ENCODE results near the gene RBMS3. TPM values are rescaled to one million over a fixed set of nuclear protein-coding genes. Genes with fewer than 3 reads are reported as not detected.

Gene RBMS3
- total RNA-seq, 1 experiment from 2014 or later = 0.42 TPM

DNA sequence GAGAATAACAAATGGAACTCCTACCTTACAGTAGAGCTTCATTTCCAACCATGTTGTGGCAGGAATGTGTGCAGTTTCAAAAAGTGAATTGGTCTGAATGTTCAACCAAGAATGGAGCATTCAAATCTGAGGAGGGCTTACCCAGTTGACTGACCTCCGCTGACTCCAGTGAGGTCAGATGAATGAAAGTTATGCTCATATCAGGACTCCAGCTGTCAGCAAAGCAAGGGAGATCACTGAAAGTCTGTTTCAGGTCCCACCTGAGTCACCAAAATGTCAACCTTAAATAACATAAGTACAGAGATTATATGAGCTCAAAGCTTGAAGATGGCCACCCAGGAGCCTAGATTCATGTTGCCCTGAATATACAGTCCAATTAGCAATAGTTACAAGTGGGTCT lies 473.5 kb downstream of the RBMS3 start:
- intact Hi-C loops (cut with micrococcal nuclease) = no loop called here
- Histone ChIP-seq H3K36me3 (ENCODE audit: control insufficient read depth in 1 of 2, insufficient read depth in 2 of 2, low read length in 2 of 2) (no peaks in the 10 kb centered on the region), H3K27ac (ENCODE audit: low read depth, low read length) (no peak overlapping the region), H4K20me1 (ENCODE audit: insufficient read depth) (no peaks in the 10 kb centered on the region), H3K79me2 (ENCODE audit: insufficient read depth, low read length) (no peaks in the 10 kb centered on the region), H2AFZ (ENCODE audit: low read depth, low read length, poor library complexity, severe bottlenecking) (no peak overlapping the region), H3K4me2 (ENCODE audit: low read length) (no peak overlapping the region), H3K9ac (ENCODE audit: low read length) (no peak overlapping the region), H3K27me3 (ENCODE audit: insufficient read depth, low read length) (peaks cover 6% of the 10 kb centered on the region; the same call in 1 of the 2 replicates), H3K9me2 (ENCODE audit: insufficient read depth) (no peaks in the 10 kb centered on the region), H3K4me1 (ENCODE audit: control insufficient read depth in 1 of 2, insufficient read depth in 2 of 2, low read length in 2 of 2) (no peaks in the 10 kb centered on the region), H3K9me3 (ENCODE audit: control insufficient read depth in 1 of 2, insufficient read depth in 1 of 2, low read depth in 1 of 2, low read length in 2 of 2) (no peaks in the 10 kb centered on the region), H3K4me3 (replicated peaks in 1 of 2; ENCODE audit: low read depth in 1 of 2, low read length in 2 of 2) (no peak overlapping the region)
- TF ChIP-seq POLR2AphosphoS5 (IDR thresholded peaks at IDR 0.05; ENCODE audit: low read depth, low read length) (no peak), ELF1 (IDR thresholded peaks at IDR 0.05; ENCODE audit: borderline replicate concordance, low read depth) (no peak), SRF (IDR thresholded peaks at IDR 0.05; ENCODE audit: low read depth) (no peak)
- DNase-seq (ENCODE audit: low read depth, low spot score) (no peak), ATAC-seq (no peak)
- ChIA-PET CTCF (no interaction called here), POLR2A (no interaction called here), RAD21 (ENCODE audit: low non-redundant PET in 1 of 2, low total read pairs in 2 of 2, uncharacterized antibody in 2 of 2, unreplicated experiment in 2 of 2) (no interaction called here)
- no TSS peak for BruUV-seq (replicated peaks)

- no peak overlapping the region for H3K4me3 ChIP-seq (replicated peaks in 1 of 2; ENCODE audit: low read depth in 1 of 2, low read length in 2 of 2)
- no peaks in the 10 kb centered on the region for H3K9me2 ChIP-seq (ENCODE audit: insufficient read depth)
- no TSS peak for BruUV-seq (replicated peaks)
- intact Hi-C loops (cut with micrococcal nuclease) = no loop called here
- no peak for TF ChIP-seq JUND (IDR thresholded peaks at IDR 0.05)
- TF ChIP-seq ELF1 (IDR thresholded peaks at IDR 0.05; ENCODE audit: borderline replicate concordance, low read depth) = no peak
- no peak for TF ChIP-seq SIN3A (IDR thresholded peaks at IDR 0.05; ENCODE audit: low read depth)
- TF ChIP-seq ZNF274 (IDR thresholded peaks at IDR 0.05; ENCODE audit: low read depth, low read length) = no peak
- TF ChIP-seq SP1 (IDR thresholded peaks at IDR 0.05; ENCODE audit: low read depth) = no peak
- TF ChIP-seq EZH2phosphoT487 (IDR thresholded peaks at IDR 0.05; ENCODE audit: borderline replicate concordance) = no peak
- TF ChIP-seq, protein P1, sequence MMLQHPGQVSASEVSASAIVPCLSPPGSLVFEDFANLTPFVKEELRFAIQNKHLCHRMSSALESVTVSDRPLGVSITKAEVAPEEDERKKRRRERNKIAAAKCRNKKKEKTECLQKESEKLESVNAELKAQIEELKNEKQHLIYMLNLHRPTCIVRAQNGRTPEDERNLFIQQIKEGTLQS (IDR thresholded peaks at IDR 0.05) = no peak
- no peaks in the 10 kb centered on the region for H3K79me2 ChIP-seq (ENCODE audit: insufficient read depth, low read length)
- peaks cover 6% of the 10 kb centered on the region; the same call in 1 of the 2 replicates for H3K27me3 ChIP-seq (ENCODE audit: insufficient read depth, low read length)
- H3K36me3 ChIP-seq (ENCODE audit: control insufficient read depth in 1 of 2, insufficient read depth in 2 of 2, low read length in 2 of 2) = no peaks in the 10 kb centered on the region
- H3K9ac ChIP-seq (ENCODE audit: low read length) = no peak overlapping the region
- no peak overlapping the region for H2AFZ ChIP-seq (ENCODE audit: low read depth, low read length, poor library complexity, severe bottlenecking)
- CTCF ChIA-PET = no interaction called here
- POLR2A ChIA-PET = no interaction called here
- H3K4me1 ChIP-seq (ENCODE audit: control insufficient read depth in 1 of 2, insufficient read depth in 2 of 2, low read length in 2 of 2) = no peaks in the 10 kb centered on the region
- no peaks in the 10 kb centered on the region for H4K20me1 ChIP-seq (ENCODE audit: insufficient read depth)
- RAD21 ChIA-PET (ENCODE audit: low non-redundant PET in 1 of 2, low total read pairs in 2 of 2, uncharacterized antibody in 2 of 2, unreplicated experiment in 2 of 2) = no interaction called here
- no peak for DNase-seq (ENCODE audit: low read depth, low spot score)
- H3K9me3 ChIP-seq (ENCODE audit: control insufficient read depth in 1 of 2, insufficient read depth in 1 of 2, low read depth in 1 of 2, low read length in 2 of 2) = no peaks in the 10 kb centered on the region
- no peak overlapping the region for H3K27ac ChIP-seq (ENCODE audit: low read depth, low read length)
- no peak for ATAC-seq
- H3K4me2 ChIP-seq (ENCODE audit: low read length) = no peak overlapping the region
Measured at GRCh38 chr3:29755416-29755815, 474.5 kb downstream of the RBMS3 start.

Measured in HCT116 (cell line).